Nephron progenitor cell (in vitro differentiated cells): ENCODE measurements around the gene MSTN.
"Not testable (repeated sequence)": the region's sequence is repeated elsewhere in the genome, so short reads cannot be mapped to it uniquely, and the experiment has no call there.

Experiments used
- DNase-seq: peaks from one replicate; pipeline ENCODE4 v3.0.0; 2021
- H3K27ac Mint-ChIP-seq: 2 replicates; pipeline ENCODE4 v1.8.0; 2021; ENCODE audit warnings: mild to moderate bottlenecking, moderate library complexity, mixed read lengths
- H3K27me3 Mint-ChIP-seq: 2 replicates; pipeline ENCODE4 v1.8.0; 2021; ENCODE audit warnings: mild to moderate bottlenecking, low read depth, mixed read lengths; ENCODE audit not compliant: poor library complexity
- H3K36me3 Mint-ChIP-seq: 2 replicates; pipeline ENCODE4 v1.8.0; 2021; ENCODE audit warnings: low read depth, mixed read lengths
- H3K4me1 Mint-ChIP-seq: 2 replicates; pipeline ENCODE4 v1.8.0; 2021; ENCODE audit warnings: mixed read lengths
- H3K4me3 Mint-ChIP-seq: 2 replicates; pipeline ENCODE4 v1.8.0; 2021; ENCODE audit warnings: mild to moderate bottlenecking, moderate library complexity, mixed read lengths
- H3K9me3 Mint-ChIP-seq: 2 replicates; pipeline ENCODE4 v1.8.0; 2021; ENCODE audit warnings: mild to moderate bottlenecking, moderate library complexity, mixed read lengths
- CTCF ChIP-seq: fragments of 200-600 bp; sonication (generic); IDR thresholded peaks from 2 replicates; pipeline ENCODE4 v1.5.0; 2021; ENCODE audit warnings: antibody characterized with exemption

The MSTN gene

GRCh38 chr2:190023860-190024259 lies 38.7 kb downstream of the MSTN start:
- no peak for DNase-seq
- Mint-ChIP-seq H3K27me3 (peaks cover 3% of the 10 kb centered on the region), H3K27ac (no peak overlapping the region), H3K9me3 (peaks cover under 1% of the 10 kb centered on the region), H3K4me3 (no peak overlapping the region), H3K36me3 (no peaks in the 10 kb centered on the region), H3K4me1 (no peaks in the 10 kb centered on the region)
- peak; percentile 34 for TF ChIP-seq CTCF

- no peak for DNase-seq
- Mint-ChIP-seq H3K27ac (no peak overlapping the region), H3K4me3 (no peak overlapping the region), H3K4me1 (no peaks in the 10 kb centered on the region), H3K9me3 (peaks cover 30% of the 10 kb centered on the region), H3K27me3 (peaks cover 6% of the 10 kb centered on the region), H3K36me3 (no peaks in the 10 kb centered on the region)
- TF ChIP-seq CTCF: no peak
These were observed 41.8 kb downstream of the MSTN start for GRCh38 chr2:190020720-190021119.

- no peak for TF ChIP-seq CTCF
- Mint-ChIP-seq H3K4me3 (no peak overlapping the region), H3K27ac (no peak overlapping the region), H3K27me3 (peaks cover 6% of the 10 kb centered on the region), H3K4me1 (no peaks in the 10 kb centered on the region), H3K36me3 (no peaks in the 10 kb centered on the region), H3K9me3 (peaks cover 54% of the 10 kb centered on the region)
- no peak for DNase-seq
These were observed 44.7 kb downstream of the MSTN start for GRCh38 chr2:190017837-190018236.

GRCh38 chr2:190015969-190016368 lies 46.6 kb downstream of the MSTN start:
- H3K4me1 Mint-ChIP-seq, H3K27me3 Mint-ChIP-seq, H3K27ac Mint-ChIP-seq, H3K4me3 Mint-ChIP-seq, H3K36me3 Mint-ChIP-seq, DNase-seq: not testable (repeated sequence)
- peaks cover 64% of the 10 kb centered on the region for H3K9me3 Mint-ChIP-seq
